AML-193 (cell line): ENCODE results near the gene NXPH4.
A peak's percentile ranks its signal among the peaks of the same experiment; 100 is the strongest.

Source experiments
- DNase-seq, 2 experiments: peaks; one replicate each; lab custom pipeline; 2025; lab: John Stamatoyannopoulos, UW

Gene NXPH4

DNA sequence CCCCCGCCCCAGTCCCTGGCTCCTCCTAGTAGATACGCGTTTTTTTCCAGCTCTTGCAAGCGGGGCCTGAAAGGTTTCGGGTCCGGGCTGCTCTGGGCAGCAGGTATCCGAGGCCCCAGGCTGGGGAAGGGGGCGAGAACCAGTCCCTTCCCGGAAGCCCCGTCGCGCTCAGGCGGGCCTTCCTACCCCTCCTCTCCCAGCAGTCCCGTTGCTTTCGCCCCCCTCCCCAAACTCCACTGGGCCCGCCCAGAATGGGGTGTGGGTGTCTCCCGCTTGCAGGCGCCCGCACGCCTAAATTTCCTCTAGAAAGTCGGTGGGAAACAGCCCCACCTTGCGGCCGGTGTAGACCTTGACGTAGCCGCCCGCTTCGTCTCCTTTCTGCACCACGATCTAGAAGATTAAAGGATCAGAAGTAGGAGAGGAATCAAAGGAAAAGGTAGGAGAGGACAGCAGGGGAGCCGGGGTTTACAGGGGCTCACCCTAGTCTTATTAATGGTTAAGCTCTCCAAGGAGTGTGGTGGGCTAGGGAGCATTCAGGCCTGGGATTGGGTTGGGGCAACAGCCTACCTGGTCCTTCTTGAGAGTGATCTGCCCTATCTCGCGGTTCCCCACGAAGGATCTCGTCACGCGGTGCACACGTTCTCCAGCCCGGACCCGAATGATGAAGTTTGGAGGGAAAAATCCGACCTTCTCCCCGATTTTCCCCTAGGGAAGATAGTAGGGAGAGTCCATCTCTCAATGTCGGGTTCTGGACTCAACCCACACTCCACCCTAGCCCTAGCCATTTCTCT, 27.1 kb downstream of the NXPH4 start:
- peak; percentile 58 to 71 for DNase-seq

DNA sequence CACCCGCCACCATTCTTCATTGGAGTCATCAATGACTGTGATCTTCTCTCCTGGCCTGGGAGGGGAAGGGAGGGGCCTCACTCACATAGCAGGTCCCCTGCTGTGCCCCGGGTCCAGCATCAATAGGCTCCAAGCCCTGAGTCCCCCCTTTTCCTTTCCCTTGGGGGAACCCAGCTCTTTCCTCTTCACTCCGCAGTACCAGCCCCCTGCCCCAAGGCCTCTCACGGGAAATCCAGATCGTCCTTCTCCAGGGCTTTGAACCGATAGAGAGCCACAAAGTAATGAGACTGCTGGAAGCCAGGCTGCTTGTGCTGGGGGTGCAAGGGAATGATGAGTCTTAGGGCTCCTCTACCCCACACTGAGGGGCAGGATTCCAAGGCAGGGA, 27.7 kb downstream of the NXPH4 start:
- DNase-seq: no peak

DNA sequence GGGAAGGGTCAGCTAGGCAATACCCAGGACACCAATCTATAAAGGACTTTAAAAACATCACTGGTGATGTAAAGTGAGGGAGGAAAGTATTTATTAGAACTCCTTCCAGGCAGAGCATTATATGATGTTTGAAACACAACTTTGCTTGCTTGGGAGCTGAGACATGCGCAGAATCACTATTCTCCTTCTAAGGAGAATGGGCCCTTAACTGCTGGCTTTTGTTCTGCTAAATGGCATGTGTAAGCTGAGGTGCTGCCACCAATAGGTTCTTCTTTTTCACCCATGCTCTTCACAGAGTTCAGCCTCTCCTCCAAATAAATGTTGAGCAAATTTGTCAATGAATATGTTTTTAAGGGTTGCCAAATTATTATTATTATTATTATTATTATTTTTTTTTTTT, 30.4 kb downstream of the NXPH4 start:
- DNase-seq: no peak

DNA sequence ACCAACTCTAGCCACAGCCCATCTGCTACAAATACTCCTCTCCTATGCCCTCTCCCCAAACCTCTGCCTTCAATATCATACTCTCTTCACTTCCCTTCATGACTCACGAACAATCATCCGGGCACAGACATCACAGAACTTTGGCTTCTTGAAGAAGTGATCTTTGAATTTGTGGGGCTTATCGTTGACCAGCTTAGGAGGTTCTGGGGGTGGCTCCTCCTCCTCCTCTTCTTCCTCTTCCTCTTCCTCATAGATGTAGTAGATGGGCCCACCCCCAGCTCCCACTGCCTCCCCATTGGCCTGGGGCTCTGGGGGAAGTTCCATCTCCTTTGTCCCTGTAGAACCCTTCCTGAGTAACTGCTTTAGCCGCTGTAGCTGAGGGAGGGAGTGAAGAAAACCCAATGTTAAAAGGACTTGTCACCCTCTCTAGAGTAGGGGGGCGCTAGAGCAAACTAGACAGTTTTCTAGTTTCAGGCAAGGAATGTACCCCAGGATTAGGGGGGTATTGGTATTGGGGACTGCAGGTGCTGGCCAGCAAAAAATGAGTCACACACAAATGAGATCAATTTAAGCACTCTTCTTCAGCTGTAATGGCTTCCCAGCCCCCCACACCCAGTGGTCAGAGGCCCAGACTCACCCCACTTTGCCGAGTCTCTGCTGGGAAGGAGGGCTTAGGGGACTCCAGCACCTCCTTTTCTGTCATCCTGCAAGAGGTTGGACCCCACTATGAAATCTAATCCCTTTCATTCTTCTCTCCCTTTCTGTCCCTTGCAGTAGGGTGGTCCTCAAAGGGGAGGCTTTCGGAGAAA, 32.5 kb downstream of the NXPH4 start:
- DNase-seq: peak; percentile 84 to 85

DNA sequence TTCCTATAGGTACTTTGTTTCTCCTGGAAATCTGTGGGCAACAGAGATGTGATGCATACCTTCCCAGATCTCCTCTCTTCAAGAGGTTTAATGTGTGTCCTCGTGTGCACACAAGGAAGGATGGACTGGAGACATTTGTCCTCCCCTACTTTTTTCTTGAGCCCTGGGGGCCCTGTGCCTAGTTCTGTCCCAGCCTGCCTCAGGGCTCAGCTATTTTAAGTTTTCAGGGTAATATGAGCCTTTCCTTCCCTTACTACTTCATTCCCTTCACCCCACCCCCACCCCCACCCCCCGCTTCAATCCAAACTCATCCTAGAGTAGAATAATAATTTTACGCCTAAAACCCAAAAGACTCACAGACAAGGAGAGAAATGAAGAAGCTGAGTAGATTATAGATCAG, 33.9 kb downstream of the NXPH4 start:
- no peak for DNase-seq

DNA sequence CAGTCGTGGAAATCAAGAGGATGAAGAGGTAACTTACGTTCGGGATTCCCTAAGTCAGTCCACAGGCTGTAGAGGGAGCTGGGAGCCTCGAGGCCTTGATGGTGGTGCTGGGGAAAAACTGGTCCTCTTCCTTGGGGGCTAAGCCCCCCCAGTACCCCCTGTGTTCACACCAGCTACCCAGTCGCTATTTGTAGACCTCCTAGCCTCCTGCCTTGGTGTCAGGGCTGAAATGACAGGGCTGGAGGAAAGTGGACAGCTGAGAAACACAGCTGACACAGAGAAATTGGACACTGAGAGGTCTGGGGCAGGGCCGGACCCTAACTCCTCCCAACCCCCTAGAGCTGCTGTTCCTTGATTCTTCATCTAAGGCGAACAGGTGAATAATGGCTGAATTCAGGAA, 34.4 kb downstream of the NXPH4 start, which contains the start of gene STAC3:
Gene STAC3, minus strand, starts transcription at position 232 of the 400 bp plus-strand sequence. CDS start 1,551 bp downstream, outside the sequence.
- no peak for DNase-seq

DNA sequence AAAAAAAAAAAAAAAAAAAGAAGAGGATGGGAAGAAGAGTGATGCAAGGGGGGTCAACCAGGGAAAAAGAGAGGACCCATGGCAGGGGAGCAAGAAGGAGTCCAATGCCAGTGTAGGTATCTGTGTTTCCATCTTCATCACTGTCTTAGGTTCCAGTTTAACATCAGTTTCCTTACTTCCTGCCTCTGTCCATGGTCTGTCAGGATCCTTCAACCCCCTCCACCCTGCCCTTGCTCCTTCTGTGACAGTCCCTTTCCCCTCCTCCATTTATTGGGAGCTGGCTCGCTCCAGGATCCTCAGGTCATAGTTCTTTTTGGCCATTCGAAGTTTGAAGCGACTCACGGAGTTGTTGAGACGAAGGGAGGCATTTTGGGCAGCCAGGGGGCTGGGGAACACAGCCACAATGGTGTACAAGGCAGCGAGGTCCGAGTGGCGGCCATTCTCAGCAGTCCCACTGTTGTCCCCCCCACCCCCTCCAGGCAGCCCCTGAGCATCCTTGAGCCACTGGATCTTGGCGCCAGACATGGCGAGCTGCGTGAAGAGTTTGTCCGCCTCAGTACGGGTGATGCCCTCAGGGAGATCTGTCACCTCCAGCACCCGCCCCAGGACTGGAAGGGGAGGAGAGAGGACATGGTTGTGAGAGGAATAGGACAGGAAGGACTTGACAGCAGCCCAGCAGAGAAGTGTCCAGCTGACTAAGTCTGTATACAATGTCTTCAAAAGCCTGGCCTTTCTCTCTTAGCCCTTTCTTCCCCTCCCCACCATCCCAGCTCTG, 38.1 kb downstream of the NXPH4 start:
- no peak for DNase-seq

DNA sequence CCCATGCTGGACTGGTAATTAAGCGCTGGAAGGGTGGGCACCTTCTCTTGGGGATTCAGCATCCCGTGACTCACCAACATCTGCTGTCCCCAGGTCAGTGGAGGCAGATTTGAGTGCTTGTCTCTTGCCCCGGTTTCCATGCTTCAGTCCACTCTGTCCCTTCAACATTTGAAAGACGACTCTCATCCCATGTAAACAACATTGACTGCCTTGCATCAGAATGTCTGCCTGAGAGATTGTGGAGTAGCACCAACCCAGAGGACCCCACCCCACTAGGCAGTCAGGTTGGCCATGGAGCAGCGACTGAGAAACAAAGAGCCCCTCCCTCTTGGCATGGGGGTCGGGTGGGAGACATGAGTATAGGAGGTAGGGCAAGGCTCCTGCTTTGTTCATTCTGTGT, 39.3 kb downstream of the NXPH4 start:
- no peak for DNase-seq

DNA sequence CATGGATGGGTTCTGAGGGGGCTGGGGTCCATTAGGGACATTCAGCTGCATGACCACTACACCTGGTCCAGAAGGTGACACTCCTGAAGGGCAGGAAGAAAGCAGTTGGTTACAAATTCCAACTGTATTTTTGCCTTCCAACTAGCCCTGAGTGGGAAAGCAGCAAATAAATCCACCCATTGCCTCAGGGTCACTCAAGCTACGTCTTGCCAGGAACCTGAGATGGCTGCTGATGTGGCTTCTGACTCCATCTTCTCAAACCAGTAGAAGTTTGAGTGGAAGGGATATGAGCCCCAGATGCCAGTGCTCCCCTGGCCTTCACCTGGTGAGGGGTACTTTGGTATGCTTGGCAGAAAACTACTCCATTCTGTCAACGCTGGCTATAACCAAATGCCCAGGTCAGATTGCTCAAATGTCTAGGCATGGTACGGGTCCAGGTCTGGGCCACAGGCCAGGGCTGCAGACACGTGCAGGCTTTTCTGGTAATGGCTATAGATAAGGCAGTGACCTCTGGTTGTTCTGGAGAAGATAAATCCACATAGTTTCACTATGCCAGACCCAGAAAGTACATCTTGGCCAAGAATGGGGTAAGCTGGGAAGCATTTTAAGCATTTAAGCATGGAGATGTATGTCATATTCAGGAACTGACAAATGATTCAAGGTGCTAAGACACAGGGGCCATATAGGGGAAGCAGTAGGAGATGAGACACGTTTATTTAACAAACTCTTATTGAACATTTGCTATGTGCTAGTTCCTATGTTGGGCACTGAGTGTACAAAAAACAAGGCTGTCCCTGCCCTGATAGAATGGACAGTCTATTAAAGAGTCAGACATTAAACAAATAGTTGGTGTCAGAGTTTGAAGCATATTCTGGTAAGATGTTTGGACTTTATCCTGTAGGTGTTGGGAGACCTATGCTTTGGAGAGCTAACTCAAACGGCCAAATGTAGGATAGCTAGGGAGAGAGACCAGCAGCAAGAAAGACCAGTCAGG, 42.7 kb downstream of the NXPH4 start:
- DNase-seq: no peak

DNA sequence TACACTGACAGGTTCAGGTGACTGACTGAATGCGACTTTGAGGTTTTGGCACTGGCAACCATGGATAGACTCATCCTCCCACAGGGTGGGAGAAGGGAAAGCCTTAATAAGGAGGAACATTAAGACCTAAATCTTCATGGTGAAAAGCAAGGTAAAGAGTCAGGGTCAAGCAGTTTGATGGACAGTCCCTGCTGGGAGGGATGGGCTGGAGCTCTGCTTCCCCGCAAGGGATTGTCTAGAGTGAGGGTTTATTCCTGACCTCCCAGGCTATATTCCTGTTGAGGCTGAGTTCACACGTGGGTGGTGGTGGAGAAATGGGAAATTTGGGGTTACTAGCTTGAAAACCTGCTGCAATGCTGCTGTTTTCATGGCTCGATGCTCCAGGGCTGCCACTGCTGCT, 43.8 kb downstream of the NXPH4 start:
- DNase-seq: no peak

DNA sequence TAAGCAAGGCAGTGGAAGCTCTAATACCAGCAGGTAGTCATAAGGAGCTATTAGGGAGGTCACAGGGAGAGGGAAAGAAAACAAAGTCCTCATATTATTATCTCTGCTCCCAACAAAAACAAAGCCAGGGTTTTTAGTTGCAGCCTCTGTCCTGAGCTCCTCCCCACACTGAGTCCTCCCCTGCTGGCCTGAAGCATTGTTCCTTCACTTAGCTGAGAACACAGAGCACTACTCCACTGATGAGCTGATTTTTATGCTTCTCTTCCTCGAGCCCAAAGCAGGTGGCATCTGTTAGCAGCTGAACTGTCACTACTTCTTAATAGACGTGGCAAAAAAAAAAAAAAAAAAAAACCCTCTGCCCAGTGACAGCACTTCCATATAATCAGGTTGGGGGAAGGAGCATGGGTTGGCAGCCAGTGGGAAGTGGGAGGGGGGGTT, 44.9 kb downstream of the NXPH4 start:
- no peak for DNase-seq

DNA sequence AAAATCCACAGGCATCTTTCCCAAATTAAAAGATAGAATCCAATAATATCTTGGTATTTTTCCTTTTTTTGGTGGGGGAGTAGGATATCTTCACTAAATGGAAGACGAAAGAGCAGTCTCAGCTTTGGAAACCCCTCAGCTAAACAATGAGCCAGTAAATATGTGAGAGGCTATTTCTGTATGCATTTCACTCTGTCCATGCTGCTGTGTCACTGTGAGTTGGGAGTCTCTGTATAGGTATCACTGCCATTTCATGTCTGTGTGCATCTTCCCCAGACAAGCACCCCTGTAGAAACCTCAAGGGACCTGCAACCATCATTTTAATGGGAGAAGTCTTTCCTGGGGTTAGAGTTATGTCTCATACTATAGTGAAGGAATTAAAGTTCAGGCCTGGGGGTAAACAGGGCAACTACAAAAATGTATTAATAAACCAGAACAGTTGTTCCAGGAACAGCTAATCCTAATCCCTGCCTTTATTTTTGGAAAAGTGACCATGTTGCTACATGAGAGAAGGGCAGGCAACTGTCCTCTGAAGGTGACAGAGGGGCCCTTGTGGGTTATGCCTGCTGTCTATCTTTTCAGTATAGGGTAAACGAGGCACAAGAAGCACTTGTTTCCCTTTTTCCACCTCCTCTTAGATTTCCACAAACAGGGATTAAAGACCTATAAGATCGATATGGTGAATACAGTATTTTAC, 45.7 kb downstream of the NXPH4 start:
- DNase-seq: no peak

DNA sequence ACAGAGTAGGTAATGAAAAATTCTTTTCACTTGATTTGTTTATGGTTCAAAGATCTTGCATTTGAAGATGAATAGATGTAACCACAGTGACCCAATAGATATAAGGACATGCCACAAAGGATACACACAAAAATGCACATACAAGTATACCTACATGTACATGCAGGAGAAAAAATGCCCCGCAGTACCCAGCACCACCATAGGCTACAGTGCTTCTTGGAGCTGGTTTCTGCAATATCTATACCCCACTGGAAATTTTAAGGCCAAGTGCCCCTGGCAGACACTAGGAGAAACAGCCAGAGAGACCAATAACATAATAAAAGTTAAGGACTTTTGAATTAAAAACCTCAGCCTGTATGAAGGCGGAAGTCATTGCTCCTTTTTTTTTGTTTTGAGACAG, 46.5 kb downstream of the NXPH4 start:
- no peak for DNase-seq

DNA sequence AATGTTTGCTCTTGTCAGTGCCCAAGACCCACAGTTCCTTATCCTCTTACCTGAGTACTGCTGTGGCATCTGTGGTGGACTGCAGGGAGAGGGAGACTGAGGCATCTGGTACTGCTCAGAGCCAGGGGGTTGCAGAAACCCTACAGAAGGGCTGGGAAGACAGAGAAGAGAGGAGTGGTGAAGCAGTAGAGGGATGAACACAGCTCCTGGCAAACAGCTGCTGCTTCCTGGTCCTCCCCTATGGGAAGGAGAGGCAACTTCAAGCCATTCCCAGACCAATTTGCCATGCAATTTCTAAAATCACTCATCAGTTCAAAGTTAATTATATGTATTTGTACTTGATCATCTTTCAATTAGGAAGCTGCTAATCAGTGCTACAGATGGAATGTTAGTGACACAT, 50.1 kb downstream of the NXPH4 start:
- no peak for DNase-seq

DNA sequence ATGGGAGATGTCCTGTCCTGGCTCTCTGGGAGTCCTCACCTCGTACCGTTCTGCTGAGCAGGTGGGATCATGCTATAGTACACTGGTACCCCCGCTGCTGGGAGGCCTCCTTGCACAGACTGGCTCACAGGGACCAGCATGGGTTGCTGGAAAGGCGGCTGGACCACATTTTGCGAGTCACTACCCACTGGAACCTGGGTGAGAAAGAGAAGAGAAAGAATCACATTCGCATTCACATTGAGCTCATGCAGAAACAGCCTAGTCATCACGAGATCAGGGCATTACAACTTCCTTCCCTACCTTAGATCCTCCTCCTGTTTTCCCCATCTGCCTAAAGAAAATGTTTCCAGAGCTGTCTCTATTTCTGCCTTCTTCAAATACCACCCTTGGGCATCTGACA, 51.7 kb downstream of the NXPH4 start:
- no peak for DNase-seq

DNA sequence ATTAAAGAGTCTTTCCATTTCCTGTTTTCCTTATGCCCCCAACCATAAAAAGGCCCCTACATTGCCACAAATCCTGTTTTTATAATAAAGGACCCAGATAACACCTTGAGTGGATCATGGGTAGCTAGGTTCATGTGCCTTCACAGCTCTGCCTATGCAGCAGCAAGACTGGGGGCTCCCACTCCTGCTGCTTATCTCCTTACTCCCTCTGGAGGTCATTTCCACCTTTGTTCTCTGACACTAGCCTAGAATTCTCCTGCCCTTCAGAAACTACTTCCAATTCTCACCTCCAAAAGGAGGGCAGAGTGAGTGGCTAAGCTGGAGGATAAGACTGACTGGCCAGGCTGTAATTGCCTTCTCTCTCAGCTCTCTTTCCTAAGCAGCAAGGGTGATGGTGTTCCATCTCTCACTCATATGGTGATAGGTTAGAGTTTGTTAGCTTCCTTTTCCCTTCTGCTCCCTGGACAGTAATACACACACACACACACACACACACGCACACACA, 54.4 kb downstream of the NXPH4 start:
- no peak for DNase-seq

DNA sequence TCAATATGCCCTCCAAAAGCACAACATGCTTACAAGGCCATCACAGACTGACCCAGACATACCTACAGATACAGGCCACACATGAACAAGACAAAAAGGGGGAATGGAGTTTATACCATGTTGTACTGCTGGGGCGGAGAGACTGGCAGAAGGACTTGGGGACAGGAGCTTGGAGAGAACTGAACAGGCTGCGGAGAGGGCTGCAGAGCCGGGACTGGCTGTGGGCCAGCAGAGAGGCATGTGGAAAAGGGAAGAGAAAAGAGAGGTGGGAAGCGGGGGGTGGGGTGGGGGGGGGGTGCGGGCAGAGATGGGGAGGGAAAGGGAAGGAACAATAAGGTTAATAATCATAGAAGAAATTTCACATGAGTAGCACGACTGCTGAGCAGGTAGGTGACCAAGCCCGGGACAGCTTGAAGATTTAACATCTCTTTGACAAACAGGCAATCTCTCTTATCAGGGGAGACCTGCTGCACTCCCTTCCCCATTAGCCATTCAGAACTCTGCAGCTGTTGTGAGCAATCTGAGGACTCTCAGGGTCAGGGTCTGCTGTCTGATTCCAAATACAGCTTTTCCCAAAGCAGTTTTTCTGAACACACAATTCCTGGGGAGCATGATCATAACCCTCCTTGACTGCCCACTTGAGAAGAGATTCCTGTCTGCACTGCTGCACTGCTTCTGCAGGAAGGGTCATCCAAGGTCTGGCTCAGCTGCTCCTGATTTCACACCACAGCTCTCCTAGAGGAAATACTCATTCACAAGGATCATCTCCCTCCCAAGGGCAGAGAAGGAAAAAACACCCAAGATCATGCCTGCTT, 56.0 kb downstream of the NXPH4 start:
- DNase-seq: no peak

DNA sequence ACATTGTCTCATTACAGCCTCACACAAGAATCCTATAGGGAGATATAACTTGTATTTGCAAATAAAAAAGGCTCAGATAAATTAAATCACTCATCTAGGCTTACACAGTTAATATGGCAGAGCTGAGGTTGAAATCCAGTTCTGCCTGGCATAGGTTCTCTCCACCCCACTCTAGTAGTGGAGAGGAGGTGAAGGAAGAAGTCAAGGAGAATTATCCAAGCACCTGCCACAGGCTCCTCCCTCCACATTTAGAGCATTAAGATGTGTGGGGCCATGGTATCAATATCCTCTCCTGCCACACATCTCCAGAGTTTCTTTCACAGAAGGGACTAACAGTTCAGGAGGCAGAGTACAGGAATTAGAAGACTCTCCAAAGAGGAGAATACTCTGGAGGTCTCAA, 56.9 kb downstream of the NXPH4 start:
- DNase-seq: no peak
